ENCODE data around the gene ORM2.
"Not testable (repeated sequence)": the region's sequence is repeated elsewhere in the genome, so short reads cannot be mapped to it uniquely, and the experiment has no call there.

The ORM2 gene

GRCh38 chr9:114329625-114330022 is at the start of gene ORM2:
Gene ORM2 (plus strand): TSS chr9:114329869. CDS start chr9:114329905, 36 bp downstream.
- H3K4me3 ChIP-seq (ENCODE audit: low read depth, low read length); DNase-seq (ENCODE audit: low read depth): not testable (repeated sequence)

GRCh38 chr9:114280636-114281472 is 48.8 kb upstream of the ORM2 start:
- DNase-seq (ENCODE audit: low read depth) = peak; percentile 76
- no peak overlapping the region for H3K4me3 ChIP-seq (ENCODE audit: low read depth, low read length)

GRCh38 chr9:114281473-114282103 is 48.1 kb upstream of the ORM2 start:
- no peak overlapping the region for H3K4me3 ChIP-seq (ENCODE audit: low read depth, low read length)
- no peak for DNase-seq (ENCODE audit: low read depth)

- DNase-seq (ENCODE audit: low read depth) = no peak
- H3K4me3 ChIP-seq (ENCODE audit: low read depth, low read length) = no peak overlapping the region
These were observed 47.6 kb upstream of the ORM2 start for GRCh38 chr9:114282104-114282485.

- no peak overlapping the region for H3K4me3 ChIP-seq (ENCODE audit: low read depth, low read length)
- no peak for DNase-seq (ENCODE audit: low read depth)
These were observed 47.2 kb upstream of the ORM2 start for GRCh38 chr9:114282507-114282906.

GRCh38 chr9:114282926-114283325 is 46.7 kb upstream of the ORM2 start:
- no peak overlapping the region for H3K4me3 ChIP-seq (ENCODE audit: low read depth, low read length)
- DNase-seq (ENCODE audit: low read depth) = peak; percentile 90

GRCh38 chr9:114283551-114284111 is 46.0 kb upstream of the ORM2 start:
- DNase-seq (ENCODE audit: low read depth) = no peak
- H3K4me3 ChIP-seq (ENCODE audit: low read depth, low read length) = no peak overlapping the region

- no peak for DNase-seq (ENCODE audit: low read depth)
- no peak overlapping the region for H3K4me3 ChIP-seq (ENCODE audit: low read depth, low read length)
These were observed 45.2 kb upstream of the ORM2 start for GRCh38 chr9:114284316-114285060.

- DNase-seq (ENCODE audit: low read depth) = peak; percentile 79
- H3K4me3 ChIP-seq (ENCODE audit: low read depth, low read length) = no peak overlapping the region
These were observed 44.4 kb upstream of the ORM2 start for GRCh38 chr9:114285166-114285867.

GRCh38 chr9:114286146-114286679 is 43.5 kb upstream of the ORM2 start:
- H3K4me3 ChIP-seq (ENCODE audit: low read depth, low read length) = no peak overlapping the region
- no peak for DNase-seq (ENCODE audit: low read depth)

GRCh38 chr9:114287001-114287762 is 42.5 kb upstream of the ORM2 start:
- H3K4me3 ChIP-seq (ENCODE audit: low read depth, low read length) = no peak overlapping the region
- no peak for DNase-seq (ENCODE audit: low read depth)

- H3K4me3 ChIP-seq (ENCODE audit: low read depth, low read length) = no peak overlapping the region
- no peak for DNase-seq (ENCODE audit: low read depth)
These were observed 41.9 kb upstream of the ORM2 start for GRCh38 chr9:114287763-114288192.

- no peak overlapping the region for H3K4me3 ChIP-seq (ENCODE audit: low read depth, low read length)
- no peak for DNase-seq (ENCODE audit: low read depth)
These were observed 41.2 kb upstream of the ORM2 start for GRCh38 chr9:114288193-114289091.

- DNase-seq (ENCODE audit: low read depth) = no peak
These were observed 40.6 kb upstream of the ORM2 start for GRCh38 chr9:114289106-114289505.

GRCh38 chr9:114289571-114290481 is 39.8 kb upstream of the ORM2 start:
- no peak for DNase-seq (ENCODE audit: low read depth)
- H3K4me3 ChIP-seq (ENCODE audit: low read depth, low read length) = no peak overlapping the region

More at GRCh38 chr9:114289106-114289505, 40.6 kb upstream of the ORM2 start:
- H3K4me3 ChIP-seq (ENCODE audit: low read depth, low read length) = no peak overlapping the region

GRCh38 chr9:114290561-114290986 is 39.1 kb upstream of the ORM2 start:
- no peak overlapping the region for H3K4me3 ChIP-seq (ENCODE audit: low read depth, low read length)
- DNase-seq (ENCODE audit: low read depth) = no peak
